SK-N-SH treated with all-trans-retinoic acid at 6 μM for 48 hours (cell line): Measurements from ENCODE around the gene WDR7.

Experiments
- ATAC-seq: fragments of 200-7000 bp; cut with Tn5 transposase; 3 replicates; pipeline ENCODE4 v1.9.1; 2020; ENCODE audit warnings: mild to moderate bottlenecking, moderate library complexity
- ARNTL ChIP-seq: fragments of 450-650 bp; formaldehyde crosslinking; IDR thresholded peaks from 2 replicates; pipeline ENCODE4 v1.5.0; 2020; ENCODE audit warnings: low read depth, mild to moderate bottlenecking, moderate library complexity, borderline replicate concordance
- BACH2 ChIP-seq: fragments of 250-450 bp; sonication (Bioruptor Pico); IDR thresholded peaks from 2 replicates; pipeline ENCODE4 v1.9.0; 2021; ENCODE audit warnings: mild to moderate bottlenecking, borderline replicate concordance
- CSDC2 ChIP-seq: fragments of 250-450 bp; sonication (Bioruptor Pico); IDR thresholded peaks from 2 replicates; pipeline ENCODE4 v1.5.0; 2020; ENCODE audit warnings: mild to moderate bottlenecking, moderate library complexity
- ESRRG ChIP-seq: fragments of 250-450 bp; sonication (Bioruptor Pico); IDR thresholded peaks from 2 replicates; pipeline ENCODE4 v1.6.1; 2021; ENCODE audit warnings: mild to moderate bottlenecking
- GLIS3 ChIP-seq: fragments of 250-450 bp; sonication (Bioruptor Pico); IDR thresholded peaks from 2 replicates; pipeline ENCODE4 v1.5.0; 2020; ENCODE audit warnings: mild to moderate bottlenecking, moderate library complexity
- ISL1 ChIP-seq: fragments of 250-450 bp; sonication (Bioruptor Pico); IDR thresholded peaks from 2 replicates; pipeline ENCODE4 v2.1.2; 2022; ENCODE audit warnings: mild to moderate bottlenecking, moderate library complexity
- OSR1 ChIP-seq: fragments of 250-450 bp; sonication (Bioruptor Pico); IDR thresholded peaks from 2 replicates; pipeline ENCODE4 v1.8.0; 2022; ENCODE audit warnings: moderate library complexity, mild to moderate bottlenecking, inconsistent platforms
- PPARA ChIP-seq: fragments of 250-450 bp; sonication (Bioruptor Pico); IDR thresholded peaks from 2 replicates; pipeline ENCODE4 v1.5.0; 2020; ENCODE audit warnings: mild to moderate bottlenecking, borderline replicate concordance
- RARB ChIP-seq: fragments of 250-450 bp; sonication (Bioruptor Pico); IDR thresholded peaks from 2 replicates; pipeline ENCODE4 v1.8.0; 2021; ENCODE audit warnings: mild to moderate bottlenecking, moderate library complexity
- SNAI2 ChIP-seq: fragments of 250-450 bp; sonication (Bioruptor Pico); IDR thresholded peaks from 2 replicates; pipeline ENCODE4 v1.5.0; 2020; ENCODE audit warnings: mild to moderate bottlenecking, moderate library complexity
- TOX ChIP-seq: fragments of 250-450 bp; sonication (Bioruptor Pico); IDR thresholded peaks from 2 replicates; pipeline ENCODE4 v1.8.0; 2021; ENCODE audit warnings: mild to moderate bottlenecking, moderate library complexity, borderline replicate concordance
- ZC3H10 ChIP-seq: fragments of 250-450 bp; sonication (Bioruptor Pico); IDR thresholded peaks from 2 replicates; pipeline ENCODE4 v1.5.1; 2021; ENCODE audit warnings: mild to moderate bottlenecking, moderate library complexity
- ZNF565 ChIP-seq: fragments of 450-650 bp; formaldehyde crosslinking; conservative IDR thresholded peaks from 2 replicates; pipeline ENCODE4 v1.5.0; 2020; ENCODE audit warnings: low read depth, mild to moderate bottlenecking, moderate library complexity
- ZNF70 ChIP-seq: fragments of 450-650 bp; formaldehyde crosslinking; IDR thresholded peaks from 2 replicates; pipeline ENCODE4 v1.5.0; 2020; ENCODE audit warnings: mild to moderate bottlenecking, moderate library complexity
- ZNF8 ChIP-seq: fragments of 450-650 bp; formaldehyde crosslinking; IDR thresholded peaks from 2 replicates; pipeline ENCODE4 v1.5.0; 2020; ENCODE audit warnings: mild to moderate bottlenecking, moderate library complexity
- TF ChIP-seq, protein P1 (sequence below): fragments of 250-450 bp; sonication (Bioruptor Pico); IDR thresholded peaks from 2 replicates; pipeline ENCODE4 v1.8.0; 2021; ENCODE audit warnings: low read depth, mild to moderate bottlenecking, moderate library complexity, borderline replicate concordance
- TF ChIP-seq, protein P2 (sequence below): fragments of 250-450 bp; sonication (Bioruptor Pico); IDR thresholded peaks from 2 replicates; pipeline ENCODE4 v1.5.1; 2020; ENCODE audit warnings: low read depth, mild to moderate bottlenecking, moderate library complexity
- TF ChIP-seq, protein P3 (sequence below): fragments of 250-450 bp; sonication (Bioruptor Pico); IDR thresholded peaks from 2 replicates; pipeline ENCODE4 v1.8.0; 2020; ENCODE audit warnings: mild to moderate bottlenecking, moderate library complexity, borderline replicate concordance
- TF ChIP-seq, protein P4 (sequence below): fragments of 250-450 bp; sonication (Bioruptor Pico); IDR thresholded peaks from 2 replicates; pipeline ENCODE4 v1.5.0; 2020; ENCODE audit warnings: mild to moderate bottlenecking, moderate library complexity
- TF ChIP-seq, protein P5 (sequence below): fragments of 250-450 bp; sonication (Bioruptor Pico); IDR thresholded peaks from 2 replicates; pipeline ENCODE4 v1.5.1; 2021; ENCODE audit warnings: mild to moderate bottlenecking, moderate library complexity

Gene WDR7

DNA sequence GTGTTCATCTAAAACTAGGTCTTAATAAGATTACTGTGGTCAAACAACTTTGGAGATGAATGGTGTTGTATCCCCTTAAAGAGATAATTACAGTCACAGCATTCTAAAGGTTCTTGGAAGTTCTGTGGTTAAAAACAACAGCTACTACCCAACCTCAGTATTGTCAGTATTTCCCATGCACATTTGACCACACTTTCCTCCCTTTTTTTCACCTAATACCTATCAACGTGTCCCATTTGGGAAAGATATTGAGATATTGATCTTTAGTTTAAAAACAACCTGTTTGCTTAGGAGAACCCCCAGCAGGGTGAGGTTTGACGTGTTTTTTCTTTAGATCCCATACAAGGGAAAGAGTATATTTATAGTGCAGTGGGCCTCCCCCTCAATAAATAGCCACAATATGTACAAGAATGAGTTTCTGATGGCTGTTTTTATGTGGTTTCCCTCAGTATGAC, 65.6 kb downstream of the WDR7 start:
- no peak for TF ChIP-seq RARB
- no peak for TF ChIP-seq OSR1 (CRISPR knock-in tag)
- TF ChIP-seq ESRRG (CRISPR knock-in tag): no peak
- TF ChIP-seq ARNTL (CRISPR knock-in tag): no peak
- no peak for TF ChIP-seq GLIS3
- TF ChIP-seq, protein P1, sequence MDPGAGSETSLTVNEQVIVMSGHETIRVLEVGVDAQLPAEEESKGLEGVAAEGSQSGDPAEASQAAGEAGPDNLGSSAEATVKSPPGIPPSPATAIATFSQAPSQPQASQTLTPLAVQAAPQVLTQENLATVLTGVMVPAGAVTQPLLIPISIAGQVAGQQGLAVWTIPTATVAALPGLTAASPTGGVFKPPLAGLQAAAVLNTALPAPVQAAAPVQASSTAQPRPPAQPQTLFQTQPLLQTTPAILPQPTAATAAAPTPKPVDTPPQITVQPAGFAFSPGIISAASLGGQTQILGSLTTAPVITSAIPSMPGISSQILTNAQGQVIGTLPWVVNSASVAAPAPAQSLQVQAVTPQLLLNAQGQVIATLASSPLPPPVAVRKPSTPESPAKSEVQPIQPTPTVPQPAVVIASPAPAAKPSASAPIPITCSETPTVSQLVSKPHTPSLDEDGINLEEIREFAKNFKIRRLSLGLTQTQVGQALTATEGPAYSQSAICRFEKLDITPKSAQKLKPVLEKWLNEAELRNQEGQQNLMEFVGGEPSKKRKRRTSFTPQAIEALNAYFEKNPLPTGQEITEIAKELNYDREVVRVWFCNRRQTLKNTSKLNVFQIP (CRISPR knock-in tag): no peak
- no peak for TF ChIP-seq SNAI2 (CRISPR knock-in tag)
- no peak for TF ChIP-seq ZNF565 (CRISPR knock-in tag)
- TF ChIP-seq ZC3H10 (CRISPR knock-in tag): no peak
- TF ChIP-seq ZNF8: no peak
- TF ChIP-seq, all 23 proteins: peak for 0
- ATAC-seq: no peak

DNA sequence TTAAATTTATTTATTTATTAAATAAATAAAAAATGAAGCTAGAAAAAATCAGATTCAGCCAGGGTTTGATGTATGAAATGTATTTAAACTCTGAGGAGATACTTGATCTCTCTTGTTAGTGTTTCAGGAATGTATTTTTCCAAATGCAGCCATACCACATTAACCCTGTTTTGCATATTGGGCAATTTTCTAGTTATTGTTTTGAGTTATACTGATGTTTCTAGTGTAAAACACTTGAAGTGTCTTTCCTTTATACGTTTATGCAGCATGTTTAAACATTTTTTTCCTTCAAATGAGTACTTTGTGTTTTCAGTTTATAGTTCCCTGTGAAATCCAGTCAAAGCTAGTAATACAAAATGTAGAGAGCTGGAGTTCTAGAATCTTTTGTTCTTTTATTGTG, 69.9 kb downstream of the WDR7 start:
- ATAC-seq: no peak
- TF ChIP-seq CSDC2 (CRISPR knock-in tag): no peak

DNA sequence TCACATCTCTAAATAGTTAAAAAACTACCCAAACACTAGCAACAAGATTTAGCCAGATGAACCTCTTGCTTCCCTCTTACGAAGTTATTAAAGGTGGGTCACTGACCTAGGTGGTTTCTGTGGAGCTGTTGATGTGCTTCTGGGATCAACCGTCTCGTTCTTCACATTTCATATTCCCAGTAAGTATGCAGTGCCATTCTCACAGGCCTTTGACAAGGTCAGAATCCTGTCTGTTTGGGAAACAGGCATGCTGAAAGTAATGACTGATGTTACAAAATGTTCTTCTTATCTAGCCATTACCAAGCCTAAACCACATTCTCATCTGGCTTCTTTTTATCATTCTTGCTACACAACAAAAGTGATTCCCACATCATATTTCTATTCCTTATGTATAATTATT, 70.3 kb downstream of the WDR7 start:
- no peak for ATAC-seq
- no peak for TF ChIP-seq ZNF70 (CRISPR knock-in tag)
- TF ChIP-seq BACH2 (CRISPR knock-in tag): no peak
- TF ChIP-seq ZC3H10 (CRISPR knock-in tag): no peak
- TF ChIP-seq, protein P1 (CRISPR knock-in tag): no peak
- TF ChIP-seq ZNF8: no peak
- no peak for TF ChIP-seq CSDC2 (CRISPR knock-in tag)
- TF ChIP-seq ZNF565 (CRISPR knock-in tag): no peak
- no peak for TF ChIP-seq OSR1 (CRISPR knock-in tag)
- TF ChIP-seq GLIS3: no peak
- TF ChIP-seq, protein P2, sequence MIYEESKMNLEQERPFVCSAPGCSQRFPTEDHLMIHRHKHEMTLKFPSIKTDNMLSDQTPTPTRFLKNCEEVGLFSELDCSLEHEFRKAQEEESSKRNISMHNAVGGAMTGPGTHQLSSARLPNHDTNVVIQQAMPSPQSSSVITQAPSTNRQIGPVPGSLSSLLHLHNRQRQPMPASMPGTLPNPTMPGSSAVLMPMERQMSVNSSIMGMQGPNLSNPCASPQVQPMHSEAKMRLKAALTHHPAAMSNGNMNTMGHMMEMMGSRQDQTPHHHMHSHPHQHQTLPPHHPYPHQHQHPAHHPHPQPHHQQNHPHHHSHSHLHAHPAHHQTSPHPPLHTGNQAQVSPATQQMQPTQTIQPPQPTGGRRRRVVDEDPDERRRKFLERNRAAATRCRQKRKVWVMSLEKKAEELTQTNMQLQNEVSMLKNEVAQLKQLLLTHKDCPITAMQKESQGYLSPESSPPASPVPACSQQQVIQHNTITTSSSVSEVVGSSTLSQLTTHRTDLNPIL (CRISPR knock-in tag): no peak
- no peak for TF ChIP-seq ARNTL (CRISPR knock-in tag)
- TF ChIP-seq ESRRG (CRISPR knock-in tag): no peak
- no peak for TF ChIP-seq RARB
- no peak for TF ChIP-seq ISL1 (CRISPR knock-in tag)
- TF ChIP-seq, all 23 proteins: peak for 0

DNA sequence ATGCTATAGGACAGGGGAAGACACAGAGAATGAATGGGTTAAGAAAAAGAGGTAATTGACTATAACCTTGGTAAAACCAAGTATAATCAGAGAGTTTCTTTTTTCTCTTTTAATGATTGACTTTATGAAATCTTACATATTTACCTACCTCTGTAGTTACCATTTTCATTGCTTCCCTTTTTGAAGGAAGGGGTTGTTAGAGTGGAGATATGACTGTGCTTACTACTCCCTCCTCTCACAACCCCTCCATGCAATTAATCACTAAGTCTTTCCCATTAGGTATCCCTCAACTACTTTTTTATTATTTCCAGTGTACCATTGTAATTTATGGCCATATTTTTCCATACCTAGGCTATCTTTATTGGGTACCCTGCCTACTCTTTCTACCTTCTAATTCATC, 71.4 kb downstream of the WDR7 start:
- TF ChIP-seq TOX (CRISPR knock-in tag) (no peak), ISL1 (CRISPR knock-in tag) (no peak), SNAI2 (CRISPR knock-in tag) (no peak), ARNTL (CRISPR knock-in tag) (no peak), PPARA (CRISPR knock-in tag) (no peak)
- TF ChIP-seq, protein P3, sequence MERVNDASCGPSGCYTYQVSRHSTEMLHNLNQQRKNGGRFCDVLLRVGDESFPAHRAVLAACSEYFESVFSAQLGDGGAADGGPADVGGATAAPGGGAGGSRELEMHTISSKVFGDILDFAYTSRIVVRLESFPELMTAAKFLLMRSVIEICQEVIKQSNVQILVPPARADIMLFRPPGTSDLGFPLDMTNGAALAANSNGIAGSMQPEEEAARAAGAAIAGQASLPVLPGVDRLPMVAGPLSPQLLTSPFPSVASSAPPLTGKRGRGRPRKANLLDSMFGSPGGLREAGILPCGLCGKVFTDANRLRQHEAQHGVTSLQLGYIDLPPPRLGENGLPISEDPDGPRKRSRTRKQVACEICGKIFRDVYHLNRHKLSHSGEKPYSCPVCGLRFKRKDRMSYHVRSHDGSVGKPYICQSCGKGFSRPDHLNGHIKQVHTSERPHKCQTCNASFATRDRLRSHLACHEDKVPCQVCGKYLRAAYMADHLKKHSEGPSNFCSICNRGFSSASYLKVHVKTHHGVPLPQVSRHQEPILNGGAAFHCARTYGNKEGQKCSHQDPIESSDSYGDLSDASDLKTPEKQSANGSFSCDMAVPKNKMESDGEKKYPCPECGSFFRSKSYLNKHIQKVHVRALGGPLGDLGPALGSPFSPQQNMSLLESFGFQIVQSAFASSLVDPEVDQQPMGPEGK (CRISPR knock-in tag): no peak
- TF ChIP-seq, protein P4, sequence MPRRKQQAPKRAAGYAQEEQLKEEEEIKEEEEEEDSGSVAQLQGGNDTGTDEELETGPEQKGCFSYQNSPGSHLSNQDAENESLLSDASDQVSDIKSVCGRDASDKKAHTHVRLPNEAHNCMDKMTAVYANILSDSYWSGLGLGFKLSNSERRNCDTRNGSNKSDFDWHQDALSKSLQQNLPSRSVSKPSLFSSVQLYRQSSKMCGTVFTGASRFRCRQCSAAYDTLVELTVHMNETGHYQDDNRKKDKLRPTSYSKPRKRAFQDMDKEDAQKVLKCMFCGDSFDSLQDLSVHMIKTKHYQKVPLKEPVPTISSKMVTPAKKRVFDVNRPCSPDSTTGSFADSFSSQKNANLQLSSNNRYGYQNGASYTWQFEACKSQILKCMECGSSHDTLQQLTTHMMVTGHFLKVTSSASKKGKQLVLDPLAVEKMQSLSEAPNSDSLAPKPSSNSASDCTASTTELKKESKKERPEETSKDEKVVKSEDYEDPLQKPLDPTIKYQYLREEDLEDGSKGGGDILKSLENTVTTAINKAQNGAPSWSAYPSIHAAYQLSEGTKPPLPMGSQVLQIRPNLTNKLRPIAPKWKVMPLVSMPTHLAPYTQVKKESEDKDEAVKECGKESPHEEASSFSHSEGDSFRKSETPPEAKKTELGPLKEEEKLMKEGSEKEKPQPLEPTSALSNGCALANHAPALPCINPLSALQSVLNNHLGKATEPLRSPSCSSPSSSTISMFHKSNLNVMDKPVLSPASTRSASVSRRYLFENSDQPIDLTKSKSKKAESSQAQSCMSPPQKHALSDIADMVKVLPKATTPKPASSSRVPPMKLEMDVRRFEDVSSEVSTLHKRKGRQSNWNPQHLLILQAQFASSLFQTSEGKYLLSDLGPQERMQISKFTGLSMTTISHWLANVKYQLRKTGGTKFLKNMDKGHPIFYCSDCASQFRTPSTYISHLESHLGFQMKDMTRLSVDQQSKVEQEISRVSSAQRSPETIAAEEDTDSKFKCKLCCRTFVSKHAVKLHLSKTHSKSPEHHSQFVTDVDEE (CRISPR knock-in tag): no peak
- TF ChIP-seq, protein P5, sequence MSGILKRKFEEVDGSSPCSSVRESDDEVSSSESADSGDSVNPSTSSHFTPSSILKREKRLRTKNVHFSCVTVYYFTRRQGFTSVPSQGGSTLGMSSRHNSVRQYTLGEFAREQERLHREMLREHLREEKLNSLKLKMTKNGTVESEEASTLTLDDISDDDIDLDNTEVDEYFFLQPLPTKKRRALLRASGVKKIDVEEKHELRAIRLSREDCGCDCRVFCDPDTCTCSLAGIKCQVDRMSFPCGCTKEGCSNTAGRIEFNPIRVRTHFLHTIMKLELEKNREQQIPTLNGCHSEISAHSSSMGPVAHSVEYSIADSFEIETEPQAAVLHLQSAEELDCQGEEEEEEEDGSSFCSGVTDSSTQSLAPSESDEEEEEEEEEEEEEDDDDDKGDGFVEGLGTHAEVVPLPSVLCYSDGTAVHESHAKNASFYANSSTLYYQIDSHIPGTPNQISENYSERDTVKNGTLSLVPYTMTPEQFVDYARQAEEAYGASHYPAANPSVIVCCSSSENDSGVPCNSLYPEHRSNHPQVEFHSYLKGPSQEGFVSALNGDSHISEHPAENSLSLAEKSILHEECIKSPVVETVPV (CRISPR knock-in tag): no peak
- TF ChIP-seq, protein P2 (CRISPR knock-in tag): no peak
- ATAC-seq: no peak
